ENCODE measurements around the gene RAD51B. TPM values are rescaled to one million over a fixed set of nuclear protein-coding genes. Genes with fewer than 3 reads are reported as not detected.

The RAD51B gene
- total RNA-seq, 1 experiment from 2014 or later = 10.8 TPM

DNA sequence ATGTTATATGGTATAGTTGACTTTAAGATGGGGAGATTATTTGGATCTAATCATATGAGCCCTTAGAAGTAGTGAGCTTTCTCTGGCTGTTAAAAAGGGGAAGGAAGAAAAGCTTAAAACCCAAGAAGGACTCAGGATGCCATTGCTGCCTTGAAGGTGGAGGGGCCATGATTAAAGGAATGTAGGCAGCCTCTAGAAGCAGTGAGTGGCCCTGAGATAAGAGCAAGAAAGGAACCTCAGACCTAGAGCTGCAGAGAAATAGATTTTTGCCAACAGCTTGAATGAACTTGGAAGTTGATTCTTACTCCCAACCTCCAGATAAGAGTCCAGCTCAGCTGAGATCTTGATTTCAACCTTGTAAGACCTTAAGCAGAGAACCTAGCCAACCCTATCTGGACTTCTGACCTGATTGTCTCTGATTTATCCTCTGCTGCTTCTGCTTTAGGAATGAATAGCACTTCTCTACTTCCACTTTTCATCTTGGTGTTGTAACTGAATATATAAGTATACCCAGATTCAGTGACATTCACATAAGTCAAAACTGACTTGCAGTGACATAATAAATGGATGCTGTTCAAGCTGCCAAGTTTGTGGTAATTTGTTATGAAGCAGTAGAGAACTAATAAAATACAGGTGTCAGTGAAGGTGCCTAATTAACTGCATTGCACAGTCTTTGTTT is 33.5 kb downstream of the RAD51B start:
- Histone ChIP-seq H3K9me2 (replicated peaks; ENCODE audit: low read length) (no peaks in the 10 kb centered on the region), H3K27me3 (ENCODE audit: low read length) (no peaks in the 10 kb centered on the region), H4K20me1 (ENCODE audit: low read length) (no peaks in the 10 kb centered on the region), H3F3A (ENCODE audit: low read length, unreplicated experiment) (no peaks in the 10 kb centered on the region), H2AFZ (ENCODE audit: low read length) (no peak overlapping the region), H3K4me1 (ENCODE audit: insufficient read depth, low read length) (peaks cover 14% of the 10 kb centered on the region), H3K79me2 (ENCODE audit: low read length) (no peaks in the 10 kb centered on the region), H3K9me3 (ENCODE audit: low read length) (no peaks in the 10 kb centered on the region), H3K36me3 (ENCODE audit: low read depth, low read length) (no peaks in the 10 kb centered on the region), H3K9ac (ENCODE audit: low read length) (no peak overlapping the region), H3K4me2 (ENCODE audit: low read length) (no peak overlapping the region), H3K4me3 (ENCODE audit: low read length) (no peak overlapping the region), H3K27ac (ENCODE audit: low read length) (no peak overlapping the region)
- intact Hi-C loops (cut with micrococcal nuclease) = no loop called here
- TF ChIP-seq EZH2phosphoT487 (IDR thresholded peaks at IDR 0.05; ENCODE audit: borderline replicate concordance, low read length) (no peak), EZH2 (IDR thresholded peaks at IDR 0.05; ENCODE audit: low read length, unreplicated experiment) (no peak)
- TF ChIP-seq, protein P1, sequence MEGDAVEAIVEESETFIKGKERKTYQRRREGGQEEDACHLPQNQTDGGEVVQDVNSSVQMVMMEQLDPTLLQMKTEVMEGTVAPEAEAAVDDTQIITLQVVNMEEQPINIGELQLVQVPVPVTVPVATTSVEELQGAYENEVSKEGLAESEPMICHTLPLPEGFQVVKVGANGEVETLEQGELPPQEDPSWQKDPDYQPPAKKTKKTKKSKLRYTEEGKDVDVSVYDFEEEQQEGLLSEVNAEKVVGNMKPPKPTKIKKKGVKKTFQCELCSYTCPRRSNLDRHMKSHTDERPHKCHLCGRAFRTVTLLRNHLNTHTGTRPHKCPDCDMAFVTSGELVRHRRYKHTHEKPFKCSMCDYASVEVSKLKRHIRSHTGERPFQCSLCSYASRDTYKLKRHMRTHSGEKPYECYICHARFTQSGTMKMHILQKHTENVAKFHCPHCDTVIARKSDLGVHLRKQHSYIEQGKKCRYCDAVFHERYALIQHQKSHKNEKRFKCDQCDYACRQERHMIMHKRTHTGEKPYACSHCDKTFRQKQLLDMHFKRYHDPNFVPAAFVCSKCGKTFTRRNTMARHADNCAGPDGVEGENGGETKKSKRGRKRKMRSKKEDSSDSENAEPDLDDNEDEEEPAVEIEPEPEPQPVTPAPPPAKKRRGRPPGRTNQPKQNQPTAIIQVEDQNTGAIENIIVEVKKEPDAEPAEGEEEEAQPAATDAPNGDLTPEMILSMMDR (conservative IDR thresholded peaks at IDR 0.05; ENCODE audit: low read depth, low read length) = no peak
- BruUV-seq (replicated peaks) = no TSS peak
- ATAC-seq (no peak), DNase-seq (no peak)
- ChIA-PET CTCF (no interaction called here), POLR2A (ENCODE audit: unreplicated experiment) (no interaction called here)

DNA sequence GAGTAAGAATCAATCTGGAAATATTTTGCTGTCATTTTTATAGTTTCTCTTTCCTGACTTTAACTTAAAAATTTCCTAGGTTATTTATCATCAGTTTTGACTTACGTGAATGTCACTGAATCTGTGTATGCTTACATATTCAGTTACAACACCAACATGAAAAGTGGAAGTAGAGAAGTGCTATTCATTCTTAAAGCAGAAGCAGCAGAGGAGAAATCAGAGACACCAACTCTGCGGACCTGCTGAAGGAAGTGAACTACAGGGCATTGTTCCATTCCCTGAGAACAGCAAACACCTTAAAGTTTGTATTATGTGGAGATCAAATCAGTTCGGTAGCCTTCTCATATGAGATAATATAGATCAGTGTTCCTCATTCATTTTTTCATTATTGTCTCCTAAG is 34.1 kb downstream of the RAD51B start:
- BruUV-seq (replicated peaks) = no TSS peak
- CTCF ChIA-PET = no interaction called here

More for the DNA sequence above, 34.1 kb downstream of the RAD51B start:
- no peaks in the 10 kb centered on the region for H3K9me3 ChIP-seq (ENCODE audit: low read length)
- peaks cover 14% of the 10 kb centered on the region for H3K4me1 ChIP-seq (ENCODE audit: insufficient read depth, low read length)
- POLR2A ChIA-PET (ENCODE audit: unreplicated experiment) = interaction anchor here (0.6 kb wide), 1 partner anchor 170 kb away, joined by 5 read pairs; no protein-coding TSS in a partner anchor
- no peak for DNase-seq
- H3K4me2 ChIP-seq (ENCODE audit: low read length) = no peak overlapping the region
- H3K27me3 ChIP-seq (ENCODE audit: low read length) = no peaks in the 10 kb centered on the region
- TF ChIP-seq EZH2 (IDR thresholded peaks at IDR 0.05; ENCODE audit: low read length, unreplicated experiment) (no peak), EZH2phosphoT487 (IDR thresholded peaks at IDR 0.05; ENCODE audit: borderline replicate concordance, low read length) (no peak)
- TF ChIP-seq, protein P1 (conservative IDR thresholded peaks at IDR 0.05; ENCODE audit: low read depth, low read length) = no peak
- H2AFZ ChIP-seq (ENCODE audit: low read length) = no peak overlapping the region
- H3K79me2 ChIP-seq (ENCODE audit: low read length) = no peaks in the 10 kb centered on the region
- H3K27ac ChIP-seq (ENCODE audit: low read length) = no peak overlapping the region
- H3F3A ChIP-seq (ENCODE audit: low read length, unreplicated experiment) = no peaks in the 10 kb centered on the region
- H3K36me3 ChIP-seq (ENCODE audit: low read depth, low read length) = no peaks in the 10 kb centered on the region
- H3K9ac ChIP-seq (ENCODE audit: low read length) = no peak overlapping the region
- H3K9me2 ChIP-seq (replicated peaks; ENCODE audit: low read length) = no peaks in the 10 kb centered on the region
- intact Hi-C loops (cut with micrococcal nuclease) = no loop called here
- H3K4me3 ChIP-seq (ENCODE audit: low read length) = no peak overlapping the region
- H4K20me1 ChIP-seq (ENCODE audit: low read length) = no peaks in the 10 kb centered on the region
- ATAC-seq = no peak

Measured in PC-3 (cell line).